Esophagus muscularis mucosa (tissue), 4 donors: ENCODE data around the gene FAM72D. TPM values are rescaled to one million over a fixed set of nuclear protein-coding genes. Genes with fewer than 3 reads are reported as not detected.
"Not testable (repeated sequence)": the region's sequence is repeated elsewhere in the genome, so short reads cannot be mapped to it uniquely, and the experiment has no call there.

ENCODE experiments used
- DNase-seq: peaks from one replicate; pipeline ENCODE4 v3.0.0-alpha.2; 2017; ENCODE audit errors: extremely low spot score
- H3K27ac ChIP-seq, 4 donors: fragments of 200-600 bp; sonication (generic); replicated peaks in 1 of 4; 1 replicate in 3 of 4; 2 replicates in 1 of 4; pipeline ENCODE4 v1.5.1; 2016 to 2019; ENCODE audit warnings: mild to moderate bottlenecking in 1 of 4
- H3K27me3 ChIP-seq, 4 donors: fragments of 200-600 bp; sonication (generic); one replicate each; pipeline versions ENCODE4 v1.5.1 to v1.6.0; 2016 to 2019
- H3K36me3 ChIP-seq, 4 donors: fragments of 200-600 bp; sonication (generic); one replicate each; pipeline ENCODE4 v1.5.1; 2016 to 2019
- H3K4me1 ChIP-seq, 4 donors: fragments of 200-600 bp; sonication (generic); one replicate each; pipeline ENCODE4 v1.5.1; 2016 to 2019
- H3K4me3 ChIP-seq, 4 donors: fragments of 200-600 bp; sonication (generic); 1 replicate in 2 of 4; 2 replicates in 2 of 4; pipeline ENCODE4 v1.5.1; 2016 to 2019; ENCODE audit warnings: mild to moderate bottlenecking in 4 of 4, moderate library complexity in 1 of 4
- H3K9me3 ChIP-seq, 4 donors: fragments of 200-600 bp; sonication (generic); 1 replicate in 3 of 4; 2 replicates in 1 of 4; pipeline ENCODE4 v1.5.1; 2016 to 2019
- POLR2AphosphoS5 ChIP-seq, 2 donors: sonication (generic); formaldehyde crosslinking; IDR thresholded peaks; one replicate each; pipeline ENCODE4 v1.6.1; 2017; ENCODE audit warnings: antibody characterized with exemption in 2 of 2
- WGBS: methylation state at CpG from one replicate; pipeline ENCODE4 v1.1.5; 2018; 5-methylcytosine and 5-hydroxymethylcytosine counted together
- intact Hi-C: fragments of 100-400 bp; cut with DNase I; formaldehyde crosslinking; loops from one replicate; pipeline ENCODE4 v1.15.1; 2023
- total RNA-seq, 4 donors: library from RNA; depleted of rRNA; stranded (reverse); fragments of >200 nt; gene quantifications; one replicate each; pipeline versions ENCODE4 v1.1.0 to v1.2.1, GENCODE V29; 2016

FAM72D gene
- total RNA-seq, 4 donors from 2014 or later, result 0.42 TPM; not detected in 3

DNA sequence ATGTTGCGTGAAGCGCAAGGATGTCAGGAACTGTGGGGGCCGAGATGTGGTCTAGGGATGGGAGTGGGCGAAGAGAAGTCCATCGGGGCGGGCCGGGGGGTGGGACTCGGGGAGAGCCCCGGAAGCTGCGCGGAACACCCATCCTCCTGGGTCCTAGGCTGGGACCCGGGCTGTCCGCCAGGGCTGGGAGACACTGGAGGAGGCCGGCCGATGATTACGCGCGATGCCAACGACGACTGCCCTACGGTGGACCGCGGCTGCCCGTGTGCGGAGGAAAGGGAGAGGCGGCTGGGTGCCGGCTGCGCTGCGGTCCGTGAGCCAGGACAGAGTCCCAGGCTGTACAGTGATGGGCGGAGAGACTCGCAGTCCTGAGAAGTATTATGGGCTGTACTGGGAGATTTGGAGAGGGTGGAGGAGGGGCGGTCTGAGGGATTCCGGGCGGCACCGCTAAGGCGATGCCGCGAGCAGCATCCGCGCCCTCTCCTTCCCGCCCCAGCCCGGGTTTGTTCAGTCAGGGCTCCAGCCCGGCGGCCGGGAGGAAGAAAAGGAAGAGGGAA lies 1.0 kb upstream of the FAM72D start:
- H3K9me3 ChIP-seq, DNase-seq, H3K36me3 ChIP-seq, H3K4me1 ChIP-seq, intact Hi-C loops, H3K27me3 ChIP-seq: not testable (repeated sequence)
- WGBS, result no CpG with 5 or more reads among the region's 46 CpGs
- Histone ChIP-seq H3K27ac (peak overlapping the region; percentile 73 to 77 (median 76)), H3K4me3 (peak overlapping the region; percentile 36 to 60 (median 52))
- TF ChIP-seq POLR2AphosphoS5 (IDR thresholded peaks at IDR 0.05), result peak in 1 of 2 donors; percentile 25

DNA sequence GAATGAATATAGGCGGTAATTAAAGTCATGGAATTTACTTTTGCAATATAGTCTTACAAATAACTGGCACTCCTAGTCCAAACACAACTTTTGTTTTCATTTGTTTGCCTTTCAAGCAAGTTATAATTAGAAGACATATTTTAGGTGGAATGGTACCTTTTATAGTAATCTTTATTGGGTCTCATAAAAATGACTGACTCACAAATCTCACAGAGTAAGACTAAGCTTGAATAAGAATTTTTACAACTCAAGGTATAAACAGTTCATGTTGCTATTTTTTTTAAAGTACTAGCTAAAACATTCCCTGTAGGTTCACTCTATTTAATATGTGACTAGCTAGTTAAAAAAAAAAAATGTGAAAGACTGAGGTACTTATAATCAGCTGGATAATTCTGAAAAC lies 6.0 kb downstream of the FAM72D start:
- H3K27me3 ChIP-seq, DNase-seq, H3K4me1 ChIP-seq, H3K36me3 ChIP-seq, intact Hi-C loops, H3K4me3 ChIP-seq, H3K9me3 ChIP-seq, H3K27ac ChIP-seq: not testable (repeated sequence)
- no CpG with 5 or more reads among the region's 1 CpG for WGBS

DNA sequence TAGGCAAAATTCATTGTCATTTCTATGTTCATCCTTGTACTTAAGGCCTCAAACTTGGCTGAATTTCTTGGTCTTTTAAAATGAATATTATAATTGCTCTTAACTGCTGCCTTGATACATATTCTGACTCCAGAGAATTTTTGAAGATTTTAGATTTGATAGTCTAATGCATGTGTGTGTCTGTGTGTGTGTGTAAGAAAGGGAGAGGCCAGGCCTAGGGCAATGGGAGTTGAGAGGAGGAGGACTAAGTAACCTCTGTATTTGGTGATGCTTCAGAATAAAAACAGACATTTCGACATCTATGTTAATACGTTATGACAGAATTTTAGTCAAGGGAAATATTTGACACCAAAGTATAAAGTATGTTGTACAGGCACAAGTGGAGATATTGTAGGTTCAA lies 7.5 kb downstream of the FAM72D start:
- H3K4me1 ChIP-seq, DNase-seq, H3K4me3 ChIP-seq, H3K27me3 ChIP-seq, H3K36me3 ChIP-seq, H3K9me3 ChIP-seq, H3K27ac ChIP-seq, intact Hi-C loops: not testable (repeated sequence)
- no CpG with 5 or more reads among the region's 2 CpGs for WGBS

DNA sequence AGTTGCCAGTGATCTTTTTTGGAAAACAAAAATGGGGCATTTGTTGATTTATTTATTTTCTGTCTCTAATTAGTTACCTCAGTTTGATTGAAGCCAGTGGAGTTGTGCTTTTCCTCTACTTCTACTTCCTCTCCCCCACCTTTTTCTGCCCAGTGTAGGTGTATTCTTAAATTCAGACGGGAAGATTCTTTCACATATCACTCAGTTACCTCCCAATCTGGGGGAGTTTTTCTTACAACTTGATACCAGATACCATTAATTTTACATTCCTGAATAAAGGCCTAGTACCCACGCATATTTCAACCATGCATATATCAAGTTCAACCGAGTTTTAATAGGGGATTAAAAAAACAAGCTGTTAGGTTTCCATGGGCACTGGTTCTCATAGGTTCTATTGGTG lies 15.9 kb downstream of the FAM72D start:
- WGBS, result no CpG with 5 or more reads among the region's 3 CpGs
- H3K9me3 ChIP-seq, H3K4me1 ChIP-seq, DNase-seq, H3K27ac ChIP-seq, H3K27me3 ChIP-seq, H3K4me3 ChIP-seq, intact Hi-C loops, H3K36me3 ChIP-seq: not testable (repeated sequence)

DNA sequence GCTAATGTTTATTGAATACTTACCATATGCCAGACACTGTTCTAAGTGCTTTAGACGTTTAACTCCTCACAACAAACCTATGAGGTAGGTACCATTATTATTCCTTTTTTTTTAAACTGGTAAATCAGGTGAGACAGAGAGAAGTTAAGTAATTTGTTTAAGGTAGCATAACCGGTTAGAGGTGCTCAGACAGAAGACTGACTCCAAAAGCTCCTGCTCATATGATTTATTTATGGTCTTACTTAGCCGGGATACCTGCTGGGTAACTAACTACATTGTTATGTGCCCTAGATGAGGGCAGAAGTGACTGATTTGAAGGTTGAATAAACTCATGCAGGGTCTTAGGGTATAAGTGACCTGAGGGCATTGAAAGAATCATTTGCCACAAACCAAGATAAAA lies 16.9 kb downstream of the FAM72D start:
- H3K4me1 ChIP-seq, H3K27ac ChIP-seq, H3K36me3 ChIP-seq, DNase-seq, intact Hi-C loops, H3K4me3 ChIP-seq, H3K9me3 ChIP-seq, H3K27me3 ChIP-seq: not testable (repeated sequence)
- no CpG with 5 or more reads among the region's 3 CpGs for WGBS

DNA sequence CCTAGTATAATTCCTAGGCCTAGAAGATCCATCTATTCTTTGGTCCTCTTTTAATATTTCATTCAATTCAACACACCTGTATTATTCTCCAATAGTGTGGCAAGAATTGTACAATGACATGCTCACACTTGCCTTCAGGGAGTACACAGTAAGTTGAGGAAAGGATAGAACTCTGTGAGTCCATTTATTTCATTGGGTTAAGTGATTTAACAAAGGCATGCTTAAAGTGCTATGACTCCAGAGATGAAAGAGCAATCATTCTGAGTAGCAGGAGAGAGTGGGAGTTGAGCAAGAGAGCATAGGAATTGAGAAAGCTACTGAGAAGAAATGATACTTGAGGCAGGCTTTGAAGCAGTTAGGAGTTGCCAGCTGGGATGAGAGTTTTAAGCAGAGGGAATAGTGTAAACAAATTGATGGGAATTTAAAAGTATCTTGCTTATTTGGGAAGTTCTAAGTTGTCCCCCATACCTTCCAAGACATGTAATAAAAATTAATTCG lies 18.8 kb downstream of the FAM72D start:
- intact Hi-C loops, H3K4me1 ChIP-seq: not testable (repeated sequence)
- no CpG with 5 or more reads among the region's 1 CpG for WGBS

DNA sequence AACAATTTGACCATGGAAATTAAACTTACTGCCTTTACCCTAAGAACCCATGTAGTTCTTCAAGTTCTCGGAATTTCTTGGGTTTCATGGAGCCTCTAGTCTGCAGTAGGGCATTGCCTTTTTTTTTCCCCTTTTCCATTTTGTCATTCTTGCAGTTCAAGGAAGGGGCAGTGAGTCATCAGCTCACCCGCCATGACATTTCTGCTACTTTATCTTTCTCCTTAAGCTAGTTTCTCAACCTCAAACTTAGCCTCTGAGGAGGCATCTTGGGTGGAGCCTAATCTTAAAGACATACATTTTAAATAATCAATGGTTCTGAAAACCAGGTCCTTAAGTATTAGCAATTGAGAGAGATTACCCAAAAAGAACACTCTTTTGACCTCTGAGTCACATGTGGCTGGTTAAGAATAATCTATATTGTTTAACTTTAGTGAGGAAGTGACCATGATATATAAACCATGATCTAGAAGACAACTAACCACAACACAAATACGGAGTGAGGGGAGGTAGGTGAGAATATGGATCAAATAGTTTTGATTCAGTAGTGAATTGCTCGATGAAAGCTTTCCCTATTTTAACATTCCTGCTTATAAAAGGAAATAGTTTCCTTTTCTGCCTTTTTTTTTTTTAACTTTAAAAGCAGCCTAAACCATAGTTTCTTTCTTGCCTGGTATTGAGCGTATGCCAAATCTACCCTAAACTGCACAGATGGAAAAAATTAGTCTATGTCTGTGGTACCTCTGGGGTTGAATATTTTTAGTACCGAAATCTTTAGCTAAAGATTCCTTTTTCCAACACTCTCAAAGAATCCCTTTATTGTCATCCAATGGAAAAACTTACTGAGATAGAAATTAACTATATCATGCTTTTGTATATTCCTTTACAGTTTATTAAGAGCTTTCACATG lies 20.1 kb downstream of the FAM72D start:
- WGBS, result no CpG with 5 or more reads among the region's 6 CpGs
- H3K27ac ChIP-seq, intact Hi-C loops, H3K9me3 ChIP-seq, H3K36me3 ChIP-seq, H3K4me1 ChIP-seq, H3K27me3 ChIP-seq, H3K4me3 ChIP-seq, DNase-seq: not testable (repeated sequence)

More for the DNA sequence above, 18.8 kb downstream of the FAM72D start:
- H3K9me3 ChIP-seq, H3K4me3 ChIP-seq, DNase-seq, H3K27ac ChIP-seq, H3K27me3 ChIP-seq, H3K36me3 ChIP-seq: not testable (repeated sequence)

DNA sequence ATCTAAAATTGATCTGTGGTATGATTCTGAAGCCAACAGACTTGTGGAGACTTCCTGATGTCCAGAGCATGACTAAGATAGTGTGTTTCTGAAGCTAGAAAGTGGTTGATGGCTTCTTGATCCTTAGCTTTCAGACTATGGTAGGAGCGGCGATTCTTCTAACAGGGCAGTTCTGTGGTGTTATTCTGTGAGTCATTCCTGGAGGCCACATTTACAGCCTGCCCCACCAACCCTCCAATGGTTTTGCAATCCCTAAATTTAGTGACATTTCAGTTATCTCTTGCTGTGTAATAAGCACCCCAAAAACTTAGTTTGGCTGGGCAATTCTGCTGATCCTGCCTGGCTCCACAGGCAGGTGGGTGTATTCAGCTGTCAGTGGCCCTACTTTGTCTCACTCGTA lies 24.1 kb downstream of the FAM72D start:
- DNase-seq, H3K27ac ChIP-seq, H3K36me3 ChIP-seq, intact Hi-C loops, H3K4me1 ChIP-seq, H3K27me3 ChIP-seq, H3K9me3 ChIP-seq, H3K4me3 ChIP-seq: not testable (repeated sequence)
- WGBS, result no CpG with 5 or more reads among the region's 3 CpGs

DNA sequence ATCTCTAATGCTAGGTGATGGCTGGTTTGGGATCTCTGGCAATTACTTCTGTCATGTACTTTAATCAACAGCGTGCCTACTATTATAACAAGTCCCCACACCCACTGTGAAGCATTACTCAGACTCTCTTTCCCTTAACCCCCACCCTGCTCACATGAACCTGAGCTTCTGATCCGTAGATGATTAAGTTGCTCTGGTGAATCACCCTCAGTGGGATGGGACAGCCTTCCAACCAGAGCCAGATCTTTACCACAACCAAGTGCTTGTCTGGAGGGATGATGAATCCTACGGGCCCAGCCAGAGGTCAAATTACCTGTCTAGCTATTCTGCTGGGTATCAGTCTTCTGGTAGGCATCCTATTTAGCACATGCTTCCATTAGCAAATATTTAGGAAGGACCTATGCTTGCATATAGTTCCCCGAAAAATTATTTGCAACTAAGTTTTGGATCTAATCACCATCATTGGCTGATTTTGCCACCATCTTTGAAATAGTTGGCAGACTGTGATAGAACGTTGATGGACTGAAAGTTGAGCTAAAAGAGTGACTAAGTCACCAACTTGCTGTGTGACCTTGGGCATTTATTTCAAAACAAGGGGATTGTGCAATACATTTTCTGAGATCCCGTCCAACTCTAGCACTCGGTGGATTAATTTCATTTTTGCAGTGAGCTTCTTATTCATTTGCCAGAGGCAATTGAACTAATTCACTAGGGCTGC lies 26.7 kb downstream of the FAM72D start:
- H3K27me3 ChIP-seq, H3K27ac ChIP-seq, H3K4me1 ChIP-seq, H3K9me3 ChIP-seq, intact Hi-C loops, H3K36me3 ChIP-seq, DNase-seq, H3K4me3 ChIP-seq: not testable (repeated sequence)
- no CpG with 5 or more reads among the region's 7 CpGs for WGBS

DNA sequence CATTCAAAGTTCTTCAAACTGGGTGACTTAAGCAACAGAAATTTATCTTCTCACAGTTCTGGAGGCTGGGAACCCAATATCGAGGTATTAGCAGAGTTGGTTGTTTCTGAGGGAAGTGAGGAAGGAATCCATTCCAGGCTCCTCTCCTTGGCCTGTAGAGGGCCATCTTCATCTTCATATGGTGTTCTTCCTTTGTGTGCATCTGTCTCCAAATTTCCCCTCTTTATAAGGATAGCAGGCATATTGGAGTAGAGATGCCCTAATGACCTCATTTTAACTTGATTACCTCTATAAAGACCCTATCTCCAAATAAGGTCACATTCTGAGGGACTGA lies 27.3 kb downstream of the FAM72D start:
- H3K9me3 ChIP-seq, H3K4me1 ChIP-seq, H3K4me3 ChIP-seq, H3K27me3 ChIP-seq, DNase-seq, H3K36me3 ChIP-seq, intact Hi-C loops, H3K27ac ChIP-seq: not testable (repeated sequence)
- WGBS, result no CpG with 5 or more reads among the region's 1 CpG

DNA sequence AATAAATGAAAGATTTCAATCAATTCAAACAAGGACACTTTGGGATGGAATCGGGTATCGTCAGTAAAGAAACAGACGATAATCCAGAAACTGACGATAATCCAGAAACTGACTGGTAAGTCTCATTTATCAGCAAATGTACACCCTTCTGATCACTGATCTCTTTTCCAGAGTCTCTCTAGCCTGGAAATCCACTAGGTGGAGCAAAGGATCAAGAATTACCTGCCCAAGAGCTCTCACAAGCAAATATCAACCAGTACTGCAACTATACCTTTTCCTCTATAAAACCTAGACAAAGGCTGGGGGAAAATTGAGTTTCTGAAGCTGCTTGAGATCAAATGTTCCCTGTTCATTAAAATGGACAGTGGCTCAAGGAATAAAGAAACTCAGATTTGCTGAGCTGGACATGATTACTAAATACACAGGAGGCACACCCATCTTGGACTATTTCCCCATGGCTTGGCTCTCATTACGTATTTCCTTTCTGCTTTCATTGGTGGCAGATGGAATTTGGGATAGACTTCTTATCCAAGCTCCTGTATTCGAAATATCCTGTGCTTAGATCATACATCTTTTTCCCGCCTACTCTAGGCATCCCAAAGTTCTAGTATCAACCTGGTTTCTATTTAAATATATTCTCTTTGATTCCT lies 28.3 kb downstream of the FAM72D start:
- no CpG with 5 or more reads among the region's 7 CpGs for WGBS
- H3K27me3 ChIP-seq, H3K4me1 ChIP-seq, intact Hi-C loops, H3K27ac ChIP-seq, H3K9me3 ChIP-seq, DNase-seq, H3K4me3 ChIP-seq, H3K36me3 ChIP-seq: not testable (repeated sequence)

DNA sequence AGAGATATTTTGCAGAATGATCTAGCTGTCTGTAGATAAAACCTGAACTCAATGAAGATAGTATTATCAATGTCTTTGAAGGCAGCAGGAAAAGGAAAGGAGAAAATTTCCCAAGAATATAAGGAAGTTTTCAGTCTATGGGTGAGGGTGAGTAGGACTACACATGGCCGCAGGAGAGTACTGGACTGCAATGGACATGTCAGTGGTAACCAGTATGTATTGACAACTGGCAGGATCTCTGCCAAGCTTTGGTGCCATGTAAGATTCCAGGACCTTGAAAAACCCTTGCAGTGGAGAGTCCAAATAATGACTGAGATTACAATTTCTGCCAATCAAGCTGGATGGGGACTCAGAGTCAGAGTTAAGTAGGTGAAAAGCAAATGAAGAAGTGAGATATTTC lies 29.3 kb downstream of the FAM72D start:
- H3K4me3 ChIP-seq, H3K27me3 ChIP-seq, intact Hi-C loops, H3K27ac ChIP-seq, H3K9me3 ChIP-seq, DNase-seq, H3K4me1 ChIP-seq, H3K36me3 ChIP-seq: not testable (repeated sequence)
- no CpG with 5 or more reads among the region's 1 CpG for WGBS
